NCI-H1092 (cell line): ENCODE data around the gene PADI4.

ENCODE experiments used
- DNase-seq: peaks from one replicate; lab custom pipeline; 2025; lab: John Stamatoyannopoulos, UW

Gene PADI4

DNA sequence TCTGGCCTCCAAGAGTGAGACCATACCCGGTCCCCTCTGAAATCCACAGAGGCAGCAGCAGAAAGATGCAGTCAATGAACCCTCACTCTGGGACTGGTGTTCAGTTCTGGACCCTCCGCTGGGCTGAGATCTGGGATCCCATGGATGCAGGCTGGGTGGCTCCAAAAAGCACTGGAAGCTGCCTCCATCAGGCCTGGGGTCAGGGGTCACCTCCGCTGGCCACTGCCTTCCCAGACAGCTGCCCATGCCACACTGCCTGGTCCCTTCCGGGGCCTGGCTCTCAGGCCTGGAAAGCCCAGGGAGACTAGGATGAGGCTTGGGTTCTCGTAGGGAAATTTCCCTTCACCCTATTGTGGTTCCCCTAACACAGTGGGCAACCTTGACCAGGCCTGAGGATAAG lies 21.4 kb upstream of the PADI4 start:
- no peak for DNase-seq

DNA sequence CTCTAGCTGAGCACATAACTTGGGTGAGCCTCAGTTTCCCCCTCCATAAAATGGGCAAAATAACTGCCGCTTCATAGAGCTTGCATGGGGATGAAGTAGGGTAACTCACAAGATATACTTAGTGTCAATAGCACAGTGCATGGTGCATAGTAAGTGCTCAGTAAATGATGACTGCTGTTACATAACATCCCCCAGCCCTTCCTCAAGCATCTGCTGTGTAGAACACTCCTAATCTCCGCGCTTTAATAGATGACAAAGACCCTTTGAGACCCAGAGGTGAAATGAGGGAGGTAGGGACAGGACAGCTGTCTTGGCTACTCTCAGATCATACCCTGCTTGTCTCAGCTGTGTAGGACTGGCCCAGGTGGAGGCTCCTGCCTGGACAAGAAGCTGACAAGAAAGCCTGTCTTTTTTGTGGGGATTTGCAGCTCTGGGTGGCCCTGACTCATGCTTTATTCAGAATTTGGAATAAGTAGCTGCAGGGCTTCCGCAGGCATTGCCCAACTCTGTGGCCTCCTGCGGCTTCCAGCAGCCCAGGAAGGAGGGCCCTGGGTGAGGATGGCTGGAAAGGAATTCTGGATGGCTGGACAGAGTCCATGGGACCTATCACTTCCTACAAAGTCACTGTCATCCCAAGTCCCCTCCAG lies 20.7 kb upstream of the PADI4 start:
- DNase-seq: no peak

DNA sequence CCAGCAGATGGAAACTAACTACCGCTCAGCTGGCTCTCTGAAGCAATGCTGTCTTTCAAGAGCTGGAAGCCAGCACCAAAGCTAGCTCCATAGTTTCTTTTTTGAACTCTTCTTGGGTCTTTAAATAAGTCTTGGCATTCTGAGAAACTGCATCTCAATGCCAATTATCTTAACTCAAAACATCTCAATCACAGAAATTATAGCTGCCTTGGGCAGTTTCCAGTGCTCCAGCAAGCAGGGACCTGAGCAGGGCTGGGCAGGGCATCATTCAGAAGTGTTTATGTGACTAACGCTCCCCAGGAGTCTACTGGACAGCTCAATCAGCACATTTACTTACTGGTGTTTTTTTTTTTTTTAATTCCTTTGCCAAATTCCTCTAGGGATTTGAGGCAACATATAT lies 18.3 kb upstream of the PADI4 start:
- no peak for DNase-seq

DNA sequence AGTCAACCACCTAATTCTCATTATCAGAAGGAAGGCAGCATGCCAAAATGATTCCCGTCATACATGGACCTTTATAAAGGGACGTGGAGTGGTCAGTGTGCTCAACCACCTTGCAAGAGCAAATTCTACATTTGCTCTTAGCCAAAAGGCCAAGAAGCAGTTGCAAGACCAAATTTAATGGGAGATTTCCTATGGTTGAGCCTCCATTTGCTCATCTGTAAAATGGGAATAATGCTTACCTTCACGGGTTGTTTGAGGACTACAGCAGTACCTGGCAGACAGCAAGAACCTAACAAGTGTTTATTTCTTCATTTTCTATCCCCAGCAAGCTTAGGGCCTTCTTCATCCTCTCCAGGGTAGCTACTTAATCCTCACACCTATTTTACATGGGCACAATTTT lies 17.4 kb upstream of the PADI4 start:
- no peak for DNase-seq

DNA sequence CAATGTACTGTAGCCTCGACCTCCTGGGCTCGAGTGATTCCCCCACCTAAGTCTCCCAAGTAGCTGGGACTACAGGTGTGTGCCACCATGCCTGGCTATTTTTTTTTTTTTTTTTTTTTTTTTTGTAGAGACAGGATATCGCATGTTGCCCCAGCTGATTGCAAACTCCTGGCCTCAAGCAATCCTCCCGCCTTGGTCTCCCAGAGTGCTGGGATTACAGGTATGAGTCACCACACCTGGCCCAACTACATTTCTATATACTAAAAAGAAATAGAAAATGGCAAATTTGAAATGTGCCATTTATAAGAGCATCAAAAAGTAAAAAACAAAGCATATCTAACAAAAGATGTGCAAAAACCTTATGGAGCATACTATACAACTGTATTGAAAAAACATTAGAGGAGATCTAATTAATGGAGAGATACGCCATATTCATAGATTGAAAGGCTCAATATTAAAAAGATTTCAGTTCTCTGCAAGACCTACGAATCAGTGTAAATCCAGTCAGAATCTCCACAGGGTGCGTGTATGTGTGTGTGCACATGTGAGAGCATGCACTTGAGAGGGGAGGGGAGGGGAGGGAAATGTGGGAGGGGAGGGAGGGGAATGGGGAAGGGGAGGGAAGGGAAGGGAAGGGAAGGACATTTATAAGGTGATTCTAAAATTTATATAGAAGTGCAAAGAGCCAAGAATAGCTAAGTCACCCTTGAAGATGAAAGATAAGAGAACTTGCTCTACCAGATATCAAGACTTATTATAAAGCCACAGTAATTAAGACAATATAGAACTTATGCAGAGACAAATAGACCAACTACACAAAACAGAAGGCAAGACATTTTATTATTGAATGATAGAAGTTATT lies 15.5 kb upstream of the PADI4 start:
- DNase-seq: no peak

DNA sequence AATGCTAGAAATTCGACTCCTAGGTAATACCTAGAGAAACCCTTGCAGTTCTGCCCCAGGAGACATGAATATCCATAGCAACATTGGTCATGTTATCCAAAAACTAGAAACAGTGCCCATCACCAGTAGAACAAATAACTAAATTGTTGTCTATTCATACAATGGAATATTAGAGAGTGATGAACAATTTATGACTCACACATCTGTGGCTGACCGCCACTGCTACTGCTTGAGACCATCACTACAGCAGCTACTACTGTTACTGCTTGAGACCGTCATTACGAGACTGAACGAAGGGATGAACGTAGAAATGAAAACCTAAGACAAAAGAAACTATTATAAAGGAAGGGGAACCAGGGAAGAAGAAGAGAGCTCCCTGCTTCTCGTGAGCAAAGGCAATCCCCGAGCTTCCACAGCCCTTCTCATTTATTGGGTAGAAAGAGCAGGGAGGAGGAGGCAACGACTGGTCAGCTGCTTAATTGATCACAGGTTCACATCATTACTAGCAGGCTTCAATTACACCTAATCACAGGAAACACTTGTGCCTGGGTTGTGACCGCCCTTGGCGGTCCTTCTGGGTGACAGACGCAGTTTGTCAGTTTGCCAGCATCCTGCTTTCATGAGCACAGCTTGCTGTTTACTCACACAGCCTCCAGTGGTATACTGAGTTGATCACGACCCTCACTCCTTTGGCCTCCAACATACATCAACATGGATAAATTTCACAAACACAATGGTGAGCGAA lies 14.1 kb upstream of the PADI4 start:
- no peak for DNase-seq

DNA sequence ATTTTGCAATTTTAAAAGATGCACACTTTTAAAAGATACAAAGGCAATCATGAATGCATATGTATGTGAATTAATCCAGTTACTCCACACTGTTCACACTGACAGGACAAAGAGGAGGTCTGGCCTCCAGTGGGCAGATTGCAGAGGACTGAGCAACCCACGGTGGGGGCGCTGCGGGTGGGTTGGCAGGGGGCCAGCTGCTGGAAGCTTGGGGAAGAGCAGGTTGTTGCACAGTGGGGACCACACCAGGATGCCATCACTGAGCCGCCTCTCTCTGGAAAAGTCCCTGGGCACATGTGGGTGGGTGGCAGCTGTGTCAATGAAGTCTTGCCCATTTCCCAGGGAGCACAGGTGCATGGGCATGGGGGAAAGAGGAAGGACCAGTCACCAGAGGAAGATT lies 12.7 kb upstream of the PADI4 start:
- no peak for DNase-seq

DNA sequence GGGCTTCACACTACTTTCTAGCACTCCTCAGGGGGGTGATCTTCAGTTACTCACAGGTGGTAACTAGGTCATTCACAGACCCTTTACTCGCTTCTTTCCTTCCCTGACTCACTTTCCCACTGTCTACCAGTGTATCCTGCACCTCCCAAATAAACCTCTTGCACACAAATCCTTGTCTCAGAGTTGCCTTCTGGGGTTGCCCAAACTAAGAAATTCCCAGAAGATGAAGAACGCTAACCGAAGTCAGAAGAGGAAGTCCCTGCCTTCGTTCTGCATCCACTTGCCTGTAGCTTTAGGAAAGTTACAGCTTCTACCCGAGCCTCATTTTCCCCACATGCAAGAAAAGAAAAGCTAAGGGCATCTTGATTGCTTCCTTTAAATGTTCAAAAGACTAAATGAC lies 11.9 kb upstream of the PADI4 start:
- no peak for DNase-seq

DNA sequence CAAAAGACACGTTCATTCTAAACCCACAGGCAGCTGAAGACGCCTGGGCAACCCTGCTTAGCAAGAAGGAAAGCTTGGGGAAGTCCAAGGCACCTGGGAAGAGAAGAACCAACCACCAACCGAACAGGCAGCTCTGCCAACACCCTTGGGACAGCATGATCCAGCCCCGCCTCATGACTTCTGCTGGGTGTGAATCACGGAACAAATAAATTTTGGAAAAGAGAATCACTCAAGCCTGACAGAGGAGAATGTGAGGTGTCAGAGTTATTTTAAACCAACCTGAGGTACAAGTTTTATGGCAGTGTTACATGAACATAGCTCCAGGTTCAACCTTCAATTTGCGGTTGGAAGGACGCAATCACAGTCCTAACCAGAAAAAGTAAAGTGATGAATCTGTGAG lies 10.0 kb upstream of the PADI4 start:
- DNase-seq: no peak

DNA sequence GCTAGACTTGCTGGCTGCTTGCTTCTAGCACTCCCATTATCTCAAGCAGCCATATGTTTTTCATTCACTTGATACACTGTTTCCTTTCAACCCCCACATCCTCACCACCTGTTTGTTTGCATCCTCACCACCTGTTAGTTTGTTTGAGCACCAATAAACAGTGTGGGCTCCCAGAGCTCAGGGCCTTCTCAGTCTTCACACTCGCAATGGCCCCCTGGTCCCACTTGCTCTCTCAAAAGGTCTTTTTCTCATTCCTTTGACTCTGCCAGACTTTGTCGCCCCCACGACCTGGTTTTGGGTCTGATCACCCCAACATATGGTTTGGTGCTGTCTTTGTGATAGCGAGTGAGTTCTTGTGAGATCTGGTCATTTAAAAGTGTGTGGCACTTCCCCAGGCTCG lies 6.2 kb upstream of the PADI4 start:
- DNase-seq: no peak

DNA sequence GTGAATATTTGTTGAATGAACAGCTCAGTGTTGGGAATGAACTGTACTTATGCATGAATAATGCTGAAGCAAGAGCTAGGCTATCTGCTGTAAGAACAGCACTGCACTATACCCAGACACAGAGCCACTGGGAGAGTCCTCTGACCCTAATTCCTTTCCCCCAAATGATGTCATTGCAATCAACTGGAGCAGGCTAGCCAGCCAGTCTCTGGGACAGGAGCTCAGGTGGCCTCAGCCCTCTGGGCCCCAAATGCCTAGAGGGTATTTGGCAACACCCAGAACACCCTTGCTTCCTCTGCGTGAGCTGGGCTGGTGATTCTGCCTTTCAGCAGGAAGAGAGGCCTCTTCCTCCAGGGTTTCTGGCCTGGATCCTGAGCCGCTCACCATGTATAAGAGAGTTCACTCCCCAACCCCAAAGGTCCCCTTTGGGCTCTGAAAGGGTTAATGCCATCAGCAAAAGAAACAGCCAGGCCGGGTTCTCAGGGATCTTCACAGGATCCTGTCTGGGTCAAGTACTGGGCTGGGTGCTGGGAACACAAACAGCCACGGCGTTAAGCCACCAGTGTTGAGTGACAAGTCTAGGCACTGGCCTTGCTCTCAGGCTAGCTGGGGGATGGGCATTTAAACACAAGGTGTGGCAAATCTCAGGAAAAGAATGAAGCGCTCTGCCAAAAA lies 3.7 kb upstream of the PADI4 start:
- no peak for DNase-seq

DNA sequence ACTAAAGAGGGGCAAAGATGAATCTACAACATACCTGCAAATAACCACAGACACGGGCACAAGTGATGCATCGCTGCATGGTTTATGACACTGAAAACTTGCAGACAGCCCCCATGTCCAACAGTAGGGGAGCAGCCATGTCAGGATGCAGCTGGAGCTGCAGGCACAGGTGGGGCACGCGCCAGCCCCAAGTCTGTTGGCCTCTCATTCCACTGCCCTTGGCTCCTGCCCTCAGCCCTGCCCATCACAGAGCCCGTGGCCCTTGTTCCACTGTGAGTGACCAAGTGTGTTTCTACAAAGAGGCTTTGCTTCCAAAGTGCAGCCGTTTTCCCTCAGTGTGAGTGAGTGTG lies 3.2 kb upstream of the PADI4 start:
- DNase-seq: no peak

DNA sequence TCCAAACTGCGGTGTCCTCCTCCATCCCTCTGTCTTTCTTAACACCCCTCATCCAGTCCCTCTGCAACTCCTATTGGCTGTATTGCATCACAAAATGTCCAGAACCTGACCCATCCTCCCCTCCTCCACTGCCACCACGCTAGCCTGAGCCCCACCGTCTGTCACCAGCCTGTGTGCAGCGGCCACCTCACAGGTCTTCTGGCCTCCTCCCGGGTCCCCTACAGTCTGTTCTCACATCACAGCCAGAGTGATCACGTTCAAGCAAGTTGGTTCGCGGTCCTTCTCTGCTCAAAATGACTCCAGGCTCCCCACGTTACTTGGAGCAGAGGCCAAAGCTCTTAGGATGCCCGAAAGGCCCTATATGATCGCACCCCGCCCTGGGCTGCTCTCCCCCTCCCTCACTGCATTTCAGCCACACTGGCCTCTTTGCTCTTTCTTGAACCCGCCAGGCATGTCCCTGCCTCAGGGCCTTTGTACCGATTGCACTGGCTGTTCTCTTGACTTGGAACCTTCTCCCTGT lies 2.4 kb upstream of the PADI4 start:
- no peak for DNase-seq

DNA sequence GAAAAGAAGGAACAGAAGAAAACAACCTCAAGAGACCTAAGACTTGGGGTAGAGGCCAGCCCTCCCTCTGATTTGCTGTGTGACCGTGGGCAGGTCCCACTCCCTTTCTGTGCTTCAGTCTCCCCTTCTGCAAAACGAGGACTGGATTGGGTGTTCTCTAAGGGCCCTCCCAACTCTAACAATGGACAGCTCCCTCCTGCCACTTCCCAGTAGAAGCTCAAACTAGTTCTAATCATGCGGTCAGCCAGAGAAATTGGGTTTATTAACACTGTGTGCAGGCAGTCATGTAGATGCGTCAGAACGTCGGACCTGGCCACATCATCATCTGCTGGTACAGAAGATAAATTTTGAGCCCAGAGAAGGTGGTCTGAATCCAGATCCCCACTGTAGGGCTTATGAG lies 1.6 kb upstream of the PADI4 start:
- no peak for DNase-seq

DNA sequence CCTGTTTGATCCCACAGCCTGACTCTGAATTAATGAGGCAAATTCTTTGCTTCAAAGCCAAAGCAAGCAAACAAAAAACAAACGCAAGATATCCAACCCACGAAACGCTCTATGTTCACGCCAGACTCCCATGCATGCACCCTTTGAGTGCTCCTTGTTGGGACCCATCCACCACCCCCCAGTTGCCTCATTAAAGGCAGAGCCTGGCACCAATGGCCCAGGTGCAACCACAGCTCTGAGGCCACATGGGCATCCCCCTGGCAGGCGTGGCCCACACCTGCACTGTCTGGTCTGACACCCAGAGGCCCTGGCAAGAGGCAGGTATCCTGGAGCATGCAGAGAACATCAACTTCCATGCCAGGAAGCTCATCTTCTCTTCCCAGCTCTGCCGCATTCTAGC lies 1.1 kb upstream of the PADI4 start:
- no peak for DNase-seq

DNA sequence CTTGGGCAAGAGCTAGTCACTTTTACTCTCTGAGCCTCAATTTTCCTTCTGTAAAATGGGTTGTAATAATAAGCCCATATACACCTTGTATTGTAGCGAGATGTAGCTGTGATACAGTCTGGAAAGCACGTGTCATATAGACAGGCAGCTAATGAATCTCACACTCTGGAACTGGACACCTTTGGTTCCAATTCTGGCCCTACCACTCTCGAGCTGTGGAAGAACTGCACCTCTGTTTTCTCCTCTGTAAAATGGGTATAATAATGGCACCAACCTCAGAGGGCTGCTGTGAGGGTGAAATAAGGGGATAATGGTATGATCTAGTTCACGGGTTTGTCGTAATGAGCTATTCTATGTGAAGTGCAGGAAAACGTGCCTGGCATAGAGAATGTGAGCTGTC lies 668 bp upstream of the PADI4 start:
- no peak for DNase-seq

DNA sequence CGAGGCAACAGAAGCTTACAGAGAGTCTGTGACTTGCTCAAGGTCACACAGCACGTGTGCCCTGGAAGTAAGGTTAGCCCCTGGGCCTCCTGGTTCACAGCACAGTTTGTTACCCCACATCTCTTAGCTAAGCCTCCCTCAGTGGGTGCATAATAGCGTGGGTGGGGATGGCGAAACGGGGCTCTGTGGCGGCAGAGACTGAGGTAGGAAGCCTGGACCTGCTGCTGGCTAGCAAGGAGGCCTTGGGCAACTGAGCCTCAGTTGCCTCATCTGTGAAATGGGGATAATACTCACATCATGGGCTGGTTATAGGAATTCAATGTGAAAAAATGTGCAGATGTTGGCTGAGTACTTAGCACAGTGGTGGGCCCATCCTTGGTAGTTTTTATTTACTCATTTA lies 596 bp downstream of the PADI4 start:
- no peak for DNase-seq

DNA sequence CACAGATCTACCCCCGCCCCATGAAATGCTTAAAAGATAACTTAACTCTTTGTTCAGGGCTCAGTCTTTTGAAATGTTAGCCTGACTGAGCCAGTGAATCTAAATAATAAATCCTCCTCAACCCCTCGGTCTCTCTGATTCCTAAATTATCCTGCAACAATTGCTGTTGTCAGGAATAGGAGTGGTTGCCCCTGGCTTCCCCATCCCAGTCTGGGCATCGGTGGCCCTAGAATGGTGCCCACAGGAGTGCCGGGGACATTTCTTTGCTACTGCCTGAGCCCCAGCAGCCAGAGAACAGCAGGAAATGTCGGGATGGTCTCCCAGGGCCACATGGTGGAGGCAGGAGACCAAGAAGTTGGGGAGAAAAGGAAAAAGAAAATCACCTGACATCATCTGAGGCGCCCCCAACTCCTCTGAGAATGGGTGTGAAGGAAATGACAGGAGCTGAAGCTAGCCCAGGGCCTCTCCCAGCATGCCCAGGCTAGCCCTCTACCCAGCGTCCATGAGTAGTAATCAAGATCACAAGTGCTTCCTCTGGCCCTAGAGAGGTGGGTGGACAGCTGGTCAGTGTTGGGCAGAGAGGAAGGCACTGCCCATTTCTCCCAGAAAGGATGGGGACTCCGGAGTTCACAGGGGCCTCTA lies 1.6 kb downstream of the PADI4 start:
- DNase-seq: no peak

DNA sequence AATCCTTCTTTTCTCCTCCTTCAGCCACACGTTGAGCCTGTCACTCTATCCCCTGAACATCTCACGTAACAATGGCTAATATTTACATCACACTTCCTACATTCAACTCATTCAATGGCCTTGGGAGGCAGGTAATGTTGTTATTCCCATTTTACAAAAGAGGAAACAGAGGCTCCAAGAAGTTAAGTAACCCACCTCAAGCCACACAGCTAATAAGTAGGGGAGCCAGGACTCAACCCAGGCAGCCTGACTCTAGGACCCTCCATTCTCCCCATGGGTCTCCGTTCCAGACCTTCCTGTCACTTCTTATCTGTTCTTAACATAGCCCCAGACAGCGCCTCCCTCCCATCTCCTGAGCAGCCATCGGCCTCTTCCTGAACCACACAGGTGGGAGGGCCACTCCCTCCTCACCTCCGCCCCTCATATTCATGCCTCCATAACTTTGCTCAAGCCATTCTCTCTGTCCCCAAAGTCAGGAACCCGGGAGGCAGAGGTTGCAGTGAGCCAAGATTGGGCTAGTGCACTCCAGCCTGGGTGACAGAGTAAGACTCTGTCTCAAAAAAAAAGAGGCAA lies 2.2 kb downstream of the PADI4 start:
- no peak for DNase-seq

DNA sequence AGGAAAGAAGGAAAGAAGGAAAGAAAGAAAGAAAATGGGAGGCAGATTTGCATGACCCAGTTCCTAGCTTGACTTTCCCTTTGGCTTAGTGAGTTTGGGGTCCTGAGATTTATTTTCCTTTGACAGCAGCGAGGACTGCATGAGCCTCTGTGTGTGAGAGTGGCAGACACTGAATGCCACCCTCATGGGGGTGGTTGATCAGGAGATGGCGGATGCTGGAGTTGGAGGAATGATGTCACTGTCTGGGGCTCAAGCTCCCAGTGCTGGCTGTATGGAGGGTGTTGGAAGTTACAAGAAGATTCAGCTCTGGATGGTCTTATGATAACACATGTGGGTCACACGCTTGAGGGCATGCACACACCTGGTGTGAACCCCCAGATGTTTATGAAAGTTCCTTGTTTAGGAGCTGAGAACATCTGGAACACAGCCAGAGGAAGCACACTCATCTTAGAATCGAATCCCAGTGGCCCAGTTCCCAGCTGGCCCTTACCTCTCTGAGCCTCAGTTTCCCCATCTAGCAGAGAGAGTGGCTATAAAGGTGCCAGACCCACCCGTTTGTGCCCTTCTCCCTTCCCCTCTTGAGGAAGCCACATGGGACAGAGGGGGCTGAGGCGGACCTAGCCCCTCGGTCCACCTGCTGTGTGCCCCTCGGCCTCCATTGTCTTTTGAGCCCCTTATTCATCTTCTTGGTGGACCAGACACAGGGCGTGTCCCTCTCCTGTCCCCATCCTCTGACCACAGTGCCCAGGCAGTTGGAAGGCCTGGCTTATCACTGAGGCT lies 5.7 kb downstream of the PADI4 start:
- DNase-seq: no peak

DNA sequence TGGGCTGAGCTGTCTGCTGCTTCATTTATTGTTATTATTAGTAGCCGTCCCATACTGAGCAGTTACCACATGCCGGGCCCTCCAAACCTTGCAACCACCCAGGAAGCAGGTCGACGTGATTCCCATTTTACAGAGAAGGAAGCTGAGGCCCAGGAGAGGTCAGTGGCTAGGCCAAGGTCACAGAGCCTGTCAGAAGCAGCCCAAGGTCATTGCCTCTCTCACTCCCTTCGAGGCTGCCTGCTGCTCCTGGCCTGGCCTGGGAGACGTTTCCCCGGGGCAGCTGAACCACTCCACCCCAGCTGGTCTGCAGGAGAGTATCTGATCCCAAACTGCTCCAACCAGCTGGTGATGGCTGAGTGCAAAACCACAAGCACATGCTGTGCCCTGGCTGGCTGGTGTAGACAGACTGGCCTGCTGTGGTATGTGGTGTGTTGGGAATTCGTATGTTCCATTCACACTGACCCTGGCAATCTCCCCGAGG lies 6.5 kb downstream of the PADI4 start:
- no peak for DNase-seq
